HG03060 (cell line): ENCODE measurements around the gene PRPF40B.

Experiments used
- ATAC-seq: cut with Tn5 transposase; IDR thresholded peaks from one replicate; pipeline ENCODE4 v1.9.1; 2021; ENCODE audit warnings: low read depth, moderate number of reproducible peaks; ENCODE audit not compliant: unreplicated experiment

The PRPF40B gene

DNA sequence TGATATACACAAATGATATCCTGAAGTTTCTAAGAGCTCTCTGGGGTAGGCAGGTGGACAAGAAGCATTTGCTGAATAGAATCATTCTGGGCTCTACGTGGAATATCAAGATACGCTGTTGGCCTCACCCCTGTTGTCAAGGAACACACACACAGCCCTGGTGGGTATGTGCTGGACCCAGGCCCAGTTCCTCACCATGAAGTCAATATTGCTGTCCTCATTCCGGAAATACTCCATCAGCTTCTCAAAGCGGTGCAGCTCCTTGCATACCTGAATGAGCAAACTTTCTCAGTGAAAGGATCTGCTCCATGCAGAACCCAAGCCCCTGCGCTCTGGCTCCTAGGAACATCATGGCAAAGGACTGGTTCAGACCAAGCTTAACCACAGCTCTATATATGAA, 31.4 kb downstream of the PRPF40B start:
- ATAC-seq: no peak

GRCh38 chr12:49655595-49656236, 32.4 kb downstream of the PRPF40B start:
- no peak for ATAC-seq

GRCh38 chr12:49658276-49658675, 34.9 kb downstream of the PRPF40B start:
- ATAC-seq: no peak

DNA sequence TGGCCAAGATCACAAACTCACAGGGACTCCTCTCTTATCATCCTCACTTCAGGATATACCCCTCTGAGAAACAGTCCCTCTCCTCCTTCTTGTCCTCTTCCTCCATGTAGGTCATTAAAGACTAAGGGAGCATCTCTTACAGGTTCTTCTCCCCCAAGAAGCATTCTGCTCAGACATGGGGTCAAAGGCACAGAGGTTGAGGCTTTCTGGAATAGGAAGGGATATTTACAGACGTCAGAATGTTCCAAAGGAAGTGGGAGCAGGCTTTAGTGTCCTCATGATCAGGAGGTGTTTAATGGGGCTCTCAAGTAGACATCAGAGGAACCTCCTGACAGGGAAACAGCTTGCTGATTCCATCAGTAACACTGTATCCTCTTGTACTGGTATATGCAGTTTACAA, 36.4 kb downstream of the PRPF40B start:
- ATAC-seq: no peak

DNA sequence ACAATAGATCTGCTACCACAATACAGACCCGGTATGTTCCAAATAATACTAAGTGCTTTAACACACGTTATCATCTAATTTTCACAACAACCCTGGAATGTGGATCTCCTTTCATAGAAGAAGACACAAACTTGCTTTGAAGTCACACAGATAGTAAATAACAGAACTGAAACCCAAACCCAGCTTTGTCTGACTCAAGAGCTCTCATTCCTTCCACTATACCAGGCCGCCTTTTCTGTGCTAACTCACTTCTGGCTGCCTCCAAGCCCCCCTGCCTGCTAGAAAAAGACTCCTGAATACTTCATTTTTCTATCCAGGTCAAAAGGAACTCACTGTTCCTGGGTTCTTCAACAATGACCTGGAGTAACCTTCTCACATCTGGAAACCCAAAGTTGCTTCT, 37.8 kb downstream of the PRPF40B start:
- ATAC-seq: no peak

GRCh38 chr12:49661746-49662145, 38.4 kb downstream of the PRPF40B start:
- ATAC-seq: no peak

DNA sequence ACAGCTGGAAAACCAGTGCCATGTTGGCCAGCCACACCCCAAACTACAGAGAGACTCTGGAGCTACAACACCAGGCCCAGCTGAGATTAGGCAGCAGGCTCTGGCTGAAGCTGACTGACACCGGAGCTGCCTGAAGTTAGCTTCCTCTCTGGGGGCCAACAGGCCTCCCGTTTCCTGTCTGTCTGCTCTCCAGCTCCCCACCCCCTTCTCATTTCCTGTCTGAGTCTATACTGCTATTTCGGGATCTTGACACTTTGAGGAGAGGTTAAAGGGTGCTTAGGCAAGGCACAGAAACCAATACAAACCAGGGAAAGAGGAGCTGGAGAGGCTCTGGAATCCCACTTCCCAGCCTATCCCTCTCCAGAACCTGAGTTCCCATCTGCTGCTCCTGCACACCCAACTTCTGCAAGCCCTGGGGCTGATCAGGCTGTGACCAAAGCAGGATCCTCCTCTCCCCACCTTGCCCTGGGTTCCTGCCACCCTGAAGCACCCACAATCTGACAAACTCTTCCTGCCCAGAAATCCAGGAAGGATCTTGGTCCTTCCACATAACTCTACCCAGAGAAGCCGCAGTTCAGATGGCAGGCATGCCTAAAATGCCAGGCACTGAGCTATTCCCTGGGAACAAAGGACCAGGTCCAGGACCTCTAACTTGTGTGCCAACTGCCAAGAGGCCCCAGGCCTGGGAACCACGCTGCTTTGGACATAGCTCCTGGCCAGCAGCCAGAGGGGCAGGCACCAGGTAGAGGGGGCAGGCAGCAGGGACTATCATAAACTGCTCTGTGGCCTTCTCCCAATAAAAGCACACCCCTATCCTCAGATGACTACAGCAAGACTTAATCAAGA, 39.9 kb downstream of the PRPF40B start:
- ATAC-seq: peak; percentile 40

DNA sequence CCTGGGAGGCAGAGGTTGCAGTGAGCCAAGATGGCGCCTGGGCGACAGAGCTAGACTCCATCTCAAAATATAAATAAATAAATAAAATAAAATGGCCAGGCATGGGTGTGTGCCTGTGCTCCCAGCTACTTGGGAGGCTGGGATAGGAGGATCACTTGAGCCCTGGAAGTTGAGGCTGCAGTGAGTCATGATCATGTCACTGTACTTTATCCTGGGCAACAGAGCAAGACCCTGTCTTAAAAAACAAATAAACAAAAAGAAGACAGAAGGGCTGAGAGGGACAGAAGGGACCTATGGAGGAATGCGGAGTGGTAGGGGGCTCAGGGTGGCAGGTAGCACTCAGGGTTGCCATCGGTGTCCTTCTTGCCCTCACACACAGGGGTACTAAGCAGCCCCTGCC, 40.8 kb downstream of the PRPF40B start:
- no peak for ATAC-seq

DNA sequence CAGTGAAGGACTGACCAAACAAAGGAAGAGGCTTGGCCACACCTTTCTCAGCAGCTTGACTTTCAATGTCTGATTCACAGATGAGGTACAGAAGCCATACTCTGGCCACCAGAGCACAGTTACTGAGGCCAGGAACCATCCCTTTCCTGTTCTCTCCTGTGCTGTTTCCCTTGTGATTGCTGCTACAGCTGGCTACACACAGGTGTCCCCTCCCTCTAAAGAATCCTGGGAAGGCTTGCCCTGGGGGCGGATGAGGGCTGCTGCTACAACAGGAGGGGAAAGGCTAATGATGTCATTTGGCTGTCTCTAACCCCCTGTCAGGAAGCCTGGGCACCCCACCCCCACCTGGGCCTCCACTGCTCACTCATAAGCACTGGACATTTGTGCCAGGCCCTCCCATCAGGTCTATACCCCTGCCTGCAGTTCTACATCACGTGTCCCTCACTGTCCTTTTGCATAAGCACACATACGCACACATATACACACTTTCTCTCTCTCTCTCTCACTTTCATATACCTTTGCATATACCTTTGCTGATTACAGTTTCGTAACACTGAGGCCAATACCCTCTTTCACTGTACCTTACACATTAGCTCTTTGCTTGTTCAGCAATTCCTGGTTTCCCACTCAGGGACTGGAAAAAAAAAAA, 41.4 kb downstream of the PRPF40B start:
- no peak for ATAC-seq

GRCh38 chr12:49665384-49665783, 42.0 kb downstream of the PRPF40B start:
- no peak for ATAC-seq

- ATAC-seq: no peak
Measured at GRCh38 chr12:49666176-49666575, 42.8 kb downstream of the PRPF40B start.

DNA sequence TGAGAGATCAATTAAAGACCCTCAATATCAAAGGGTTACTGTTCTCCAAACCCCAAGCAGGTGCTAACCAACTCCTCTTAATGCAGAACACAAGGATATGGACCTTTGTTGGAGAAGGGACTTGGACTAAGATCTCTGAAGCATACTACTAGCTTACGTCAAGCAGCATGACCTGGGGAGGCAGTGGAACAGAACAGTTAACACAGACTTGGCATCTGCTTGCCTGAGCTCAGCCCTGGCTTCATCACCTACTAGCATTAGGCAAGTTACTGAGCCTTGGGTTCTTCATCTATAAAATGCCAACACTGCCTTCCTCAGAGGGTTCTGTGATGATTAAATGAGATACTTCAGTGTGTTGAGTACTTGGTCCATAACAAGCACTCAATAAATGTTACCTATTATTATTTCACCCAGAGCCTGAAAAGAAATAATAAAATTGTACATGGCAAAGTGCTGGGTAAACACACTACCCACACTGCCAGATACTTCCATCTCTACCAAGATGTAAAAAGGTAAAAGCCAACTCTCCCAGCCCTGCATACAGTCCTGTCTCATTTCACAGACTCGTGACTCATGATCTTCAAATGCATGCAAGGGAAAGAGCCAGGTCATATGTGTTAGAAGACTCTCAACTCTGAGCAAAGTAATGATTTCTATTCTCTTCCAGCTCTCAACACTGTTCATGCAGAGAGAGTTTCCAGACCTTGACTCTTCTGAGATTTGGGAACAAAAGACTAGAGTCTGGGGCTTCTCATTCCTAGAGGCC, 44.1 kb downstream of the PRPF40B start:
- ATAC-seq: no peak

DNA sequence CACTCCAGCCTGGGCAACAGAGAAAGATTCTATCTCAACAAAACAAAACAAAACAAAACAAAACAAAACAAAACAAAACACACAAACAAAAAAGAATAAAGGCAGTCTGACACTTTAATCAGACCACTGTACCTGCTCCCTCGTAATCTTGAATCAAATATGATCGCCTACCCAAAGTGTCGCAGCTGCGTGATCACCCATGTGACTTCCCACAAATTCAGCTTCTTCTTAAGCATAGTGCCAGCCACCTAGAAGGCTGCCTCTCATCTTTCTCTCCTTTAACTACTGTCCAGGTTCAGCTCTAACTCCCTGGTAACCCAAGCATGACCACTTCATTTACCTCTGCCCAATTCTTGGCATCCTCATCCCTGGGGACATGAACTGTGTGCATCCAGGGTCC, 46.4 kb downstream of the PRPF40B start:
- no peak for ATAC-seq

- no peak for ATAC-seq
Measured at GRCh38 chr12:49671031-49671765, 47.8 kb downstream of the PRPF40B start.

DNA sequence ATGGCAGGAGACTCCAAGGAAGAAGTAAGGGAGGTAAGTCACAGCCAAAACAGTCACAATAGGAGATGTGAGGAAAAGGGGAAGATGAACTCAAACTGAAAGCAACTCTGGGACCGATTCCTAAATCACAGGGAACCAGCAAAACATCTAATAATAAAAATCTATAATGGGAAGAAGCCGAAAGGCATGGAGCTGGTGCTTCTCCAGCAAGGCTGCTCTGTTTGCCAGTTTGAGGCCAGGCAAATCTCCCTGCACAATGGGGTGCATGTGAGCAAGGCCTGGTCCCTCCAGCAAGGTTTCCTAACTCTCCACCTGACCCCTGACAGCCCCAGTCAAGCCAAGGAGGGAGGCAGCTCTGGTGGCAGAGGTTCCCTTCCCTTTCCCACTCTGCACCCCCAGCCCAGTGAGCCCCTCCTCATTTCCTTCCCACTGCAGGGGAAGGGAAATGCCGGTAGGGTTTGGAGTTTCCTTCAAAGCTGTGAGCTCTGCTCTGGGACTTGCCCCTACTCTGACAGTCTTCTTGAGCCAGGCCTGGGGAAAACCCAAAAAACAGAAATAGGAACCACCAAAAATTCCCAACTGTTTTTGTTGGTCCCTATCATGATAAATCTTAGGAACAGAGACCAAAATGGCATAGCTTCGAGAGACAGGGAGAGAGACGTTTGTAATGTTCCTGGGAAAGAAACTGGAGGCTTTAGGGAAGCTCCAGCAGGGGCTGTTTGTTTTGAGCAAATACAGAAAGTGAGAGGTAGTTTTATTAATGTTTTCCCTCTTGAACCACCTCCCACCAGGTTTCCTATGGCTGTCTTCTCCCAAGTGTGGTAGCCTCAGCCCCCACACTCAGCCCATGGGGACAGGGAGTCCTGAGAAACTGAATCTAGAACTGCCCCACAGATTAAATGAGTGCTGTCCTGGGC, 49.2 kb downstream of the PRPF40B start:
- no peak for ATAC-seq

DNA sequence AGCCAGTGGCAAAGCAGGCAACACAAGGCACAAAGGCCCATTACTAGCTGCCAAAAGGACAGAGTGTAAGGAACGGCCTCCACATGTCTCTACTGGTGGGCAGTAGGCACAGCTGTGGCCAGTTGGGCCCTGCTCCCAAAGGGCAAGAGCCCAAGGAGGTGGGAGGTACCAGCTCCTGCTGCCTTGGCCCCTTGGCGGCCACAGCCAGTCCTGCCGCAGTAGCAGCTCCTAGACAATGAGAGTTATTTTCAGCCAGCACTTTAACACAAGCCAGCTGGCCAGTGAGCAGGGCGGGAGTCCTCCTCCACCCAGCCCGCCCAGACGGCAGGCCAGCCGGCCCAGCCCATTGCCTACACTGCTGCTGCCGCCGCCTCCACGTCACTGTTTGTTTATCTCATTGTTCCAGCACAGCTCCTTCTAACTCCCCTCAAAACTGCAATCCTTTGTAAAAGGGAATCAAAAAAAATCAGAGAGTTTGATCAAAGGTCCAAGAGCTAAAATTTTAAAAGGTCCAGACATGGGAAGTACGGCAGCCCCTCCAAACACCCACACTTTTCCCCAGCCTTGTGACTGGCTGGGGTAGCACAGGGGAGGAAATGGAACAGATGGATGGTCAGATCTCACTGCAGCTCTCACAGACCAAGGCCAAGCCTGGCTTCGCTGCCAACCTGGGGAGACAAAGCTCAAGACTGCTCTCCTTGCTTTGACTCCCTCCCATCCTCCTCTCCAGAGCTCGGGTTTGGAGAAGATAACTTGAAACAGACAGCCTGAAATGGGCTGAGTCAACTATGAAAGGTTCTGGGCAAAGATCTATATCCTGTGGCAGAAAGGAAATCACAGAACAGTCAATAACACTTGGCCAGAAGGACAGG, 50.3 kb downstream of the PRPF40B start:
- no peak for ATAC-seq

DNA sequence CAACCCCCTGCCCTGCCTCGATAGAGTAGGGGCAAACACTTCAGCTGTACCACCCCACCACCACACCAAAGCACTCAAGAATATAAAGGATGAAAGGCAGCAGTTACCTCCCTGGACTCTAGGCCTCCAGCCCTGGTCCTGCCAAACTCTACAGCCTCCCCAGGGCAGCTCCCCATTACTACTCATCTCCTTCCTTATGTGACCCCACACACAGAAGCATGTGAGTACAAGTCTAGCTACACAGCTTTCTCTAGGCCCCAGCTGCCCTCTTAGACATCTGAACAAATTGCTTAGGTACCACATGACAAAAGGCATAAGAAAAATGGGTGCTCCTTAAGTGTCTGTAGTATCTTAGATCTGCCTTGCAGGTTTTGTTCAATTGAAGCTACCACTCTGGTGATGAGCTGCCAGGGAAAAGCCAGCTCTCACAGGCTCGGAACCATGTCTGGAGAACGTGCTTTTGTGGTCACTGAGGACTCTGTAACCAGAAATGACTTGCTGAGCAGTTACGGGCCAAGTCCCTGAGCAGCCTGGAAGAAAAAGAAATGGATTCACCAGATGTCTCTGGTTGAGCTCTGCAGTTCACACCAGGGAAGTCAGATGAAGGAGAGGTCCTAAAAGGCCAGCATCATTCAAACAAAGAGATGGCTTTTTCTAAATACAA, 51.1 kb downstream of the PRPF40B start:
- no peak for ATAC-seq

DNA sequence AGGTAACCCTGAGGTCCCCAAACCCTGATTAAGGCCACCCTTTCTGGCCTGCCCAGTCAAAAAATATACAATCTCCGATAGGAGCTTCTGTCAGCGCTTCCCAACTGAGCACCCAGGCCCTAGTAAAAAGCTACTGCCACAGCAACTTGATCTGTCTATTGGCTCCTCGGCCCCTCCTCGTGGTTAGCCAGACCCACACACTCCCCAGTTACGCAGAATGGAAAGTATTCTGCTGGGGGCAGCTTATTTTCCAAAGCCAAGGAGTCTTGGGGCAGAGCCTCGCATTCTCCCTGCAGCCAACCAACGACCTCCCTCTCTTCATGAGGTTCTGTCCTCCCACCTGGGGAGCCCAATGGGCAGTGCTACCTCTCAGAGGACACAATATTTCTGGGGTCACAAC, 51.8 kb downstream of the PRPF40B start:
- ATAC-seq: no peak
